Forelimb muscle (tissue), 1 donor: ENCODE measurements around the gene ZBTB8OS. TPM values are rescaled to one million over a fixed set of nuclear protein-coding genes. Genes with fewer than 3 reads are reported as not detected.
"Not testable (repeated sequence)": the region's sequence is repeated elsewhere in the genome, so short reads cannot be mapped to it uniquely, and the experiment has no call there.

Source experiments
- DNase-seq: peaks from one replicate; pipeline ENCODE4 v3.0.0-alpha.2; 2013; ENCODE audit warnings: low read depth
- polyA plus RNA-seq: library from polyadenylated mRNA; unstranded; fragments of 120-200 nt; gene quantifications from one replicate; pipeline ENCODE4 v1.2.1, GENCODE V29; 2013; ENCODE audit not compliant: insufficient read length

ZBTB8OS gene
- 25.2 TPM for polyA plus RNA-seq

DNA sequence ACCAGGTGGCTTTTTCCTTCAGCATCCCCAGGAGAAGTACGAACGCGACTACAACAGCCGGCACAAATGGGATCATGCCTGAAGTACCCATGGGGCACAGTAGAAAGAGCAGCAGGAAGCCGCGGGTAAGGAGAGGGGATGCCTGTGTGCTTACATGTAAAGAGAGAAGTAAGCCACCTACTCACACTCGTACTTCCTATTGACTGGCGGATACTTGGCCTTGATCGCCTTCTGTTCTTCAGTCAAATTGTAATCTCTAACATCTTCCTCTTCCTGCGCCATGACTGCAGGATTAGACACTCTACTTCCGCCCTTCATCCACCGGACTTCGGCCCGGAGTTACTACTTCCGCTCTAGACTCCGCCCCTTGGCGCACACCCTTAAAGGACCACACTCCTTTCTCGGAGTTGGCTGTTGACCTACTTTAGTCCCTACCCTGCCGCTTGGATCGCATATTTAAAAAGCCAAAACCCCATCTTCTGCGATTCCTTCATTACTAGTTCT is at the start of gene ZBTB8OS:
Gene ZBTB8OS, minus strand, starts transcription at position 303 of the 504 bp plus-strand sequence. Its CDS starts 21 bp downstream, at position 282.
- peak; percentile 92 for DNase-seq

DNA sequence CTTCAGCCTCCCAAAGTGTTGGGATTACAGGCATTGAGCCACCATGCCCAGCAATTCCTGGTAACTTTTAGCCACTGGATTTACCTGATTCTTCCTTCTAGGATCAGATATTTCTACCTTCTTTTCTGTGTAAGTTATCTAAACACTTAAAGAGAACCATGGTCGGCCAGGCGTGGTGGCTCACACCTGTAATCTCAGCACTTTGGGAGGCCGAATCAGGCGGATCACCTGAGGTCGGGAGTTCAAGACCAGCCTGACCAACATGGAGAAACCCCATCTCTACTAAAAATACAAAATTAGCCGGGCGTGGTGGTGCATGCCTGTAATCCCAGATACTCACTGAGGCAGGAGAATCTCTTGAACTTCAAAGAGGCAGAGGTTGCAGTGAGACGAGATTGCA is 46.6 kb upstream of the ZBTB8OS start:
- not testable (repeated sequence) for DNase-seq

DNA sequence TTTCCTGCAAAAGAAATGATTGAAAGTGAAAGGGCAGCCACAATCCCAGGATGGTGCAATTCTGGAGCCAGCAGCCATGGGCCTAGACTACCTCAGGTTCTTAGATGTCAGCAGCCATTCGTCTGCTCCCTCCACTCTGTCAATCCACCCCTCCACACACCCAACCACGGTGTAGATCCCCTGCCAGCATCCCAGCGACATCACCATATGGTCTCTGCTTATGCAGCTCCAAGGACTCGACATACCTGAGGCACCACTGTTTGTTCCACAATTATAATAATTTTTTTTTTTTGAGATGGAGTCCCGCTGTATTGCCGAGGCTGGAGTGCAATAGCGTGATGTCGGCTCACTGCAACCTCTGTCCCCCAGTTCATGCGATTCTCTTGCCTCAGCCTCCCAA is 45.7 kb upstream of the ZBTB8OS start:
- DNase-seq = no peak

DNA sequence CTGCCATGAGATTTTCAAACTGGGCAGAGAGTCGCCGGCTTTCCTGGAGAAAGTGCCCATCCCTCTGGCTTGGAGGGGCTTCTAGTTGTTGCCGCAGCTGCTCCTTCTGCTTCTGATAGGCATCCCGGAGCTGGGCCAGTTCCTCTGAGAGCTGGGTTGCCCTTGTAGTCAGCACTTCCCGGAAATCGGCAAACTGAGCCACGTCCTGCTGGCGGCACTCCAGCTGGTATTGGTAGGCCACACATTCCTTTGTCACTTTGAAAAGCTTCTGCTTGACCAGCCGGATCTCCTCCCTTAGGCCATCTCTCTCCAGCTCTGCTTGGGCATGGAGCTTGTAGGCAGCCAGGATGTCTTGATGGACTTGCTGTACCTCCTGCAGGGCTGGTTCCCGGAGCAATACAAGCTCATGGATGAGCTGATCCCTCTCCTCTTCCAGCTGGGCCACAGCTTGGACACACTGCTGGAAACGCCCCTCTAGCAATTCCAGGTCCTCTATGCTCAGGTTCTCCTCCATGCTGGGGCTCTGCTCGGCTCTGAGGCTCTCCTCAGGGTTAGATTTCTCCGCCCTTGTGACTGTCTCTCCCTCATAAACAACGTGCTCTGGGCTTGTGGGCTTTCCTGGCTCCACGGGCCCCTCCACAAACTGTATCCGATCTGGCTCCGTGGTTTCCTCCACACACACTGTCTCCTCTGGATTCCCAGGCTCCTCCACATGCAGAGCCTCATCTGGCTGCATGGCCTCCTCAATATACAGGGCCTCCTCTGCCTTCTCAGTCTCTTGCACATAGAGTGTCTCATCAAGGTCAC is 45.0 kb upstream of the ZBTB8OS start:
- no peak for DNase-seq

DNA sequence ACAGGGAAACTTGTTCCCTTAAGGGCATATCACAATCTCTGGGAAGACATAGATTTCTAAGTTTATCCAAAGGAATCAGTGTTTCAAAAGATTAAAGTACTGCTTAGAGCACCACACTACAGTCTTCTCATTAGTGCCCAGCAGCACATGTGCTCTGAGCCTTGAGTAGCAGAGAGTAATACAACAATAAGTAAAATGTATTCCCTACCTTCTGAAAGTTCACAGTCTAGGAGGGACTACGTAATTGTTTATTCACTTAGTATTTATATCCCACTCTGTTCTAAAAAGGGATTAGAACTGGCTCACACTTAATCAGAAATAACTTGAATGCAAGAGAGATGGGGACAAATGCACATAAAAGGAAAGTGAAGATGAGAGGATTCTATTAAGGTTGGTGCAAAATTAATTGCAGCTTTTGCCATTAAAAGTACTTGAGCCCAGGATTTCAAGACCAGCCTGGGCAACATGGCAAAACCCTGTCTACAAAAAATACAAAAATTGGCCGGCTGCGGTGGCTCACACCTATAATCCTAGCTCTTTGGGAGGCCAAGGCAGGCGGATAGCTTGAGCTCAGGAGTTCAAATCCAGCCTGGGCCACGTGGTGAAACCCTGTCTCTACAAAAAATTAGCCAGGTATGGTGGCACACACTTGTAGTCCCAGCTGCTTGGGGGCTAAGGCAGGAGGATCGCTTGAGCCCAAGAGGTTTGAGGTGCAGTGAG is 43.3 kb upstream of the ZBTB8OS start:
- DNase-seq = no peak

DNA sequence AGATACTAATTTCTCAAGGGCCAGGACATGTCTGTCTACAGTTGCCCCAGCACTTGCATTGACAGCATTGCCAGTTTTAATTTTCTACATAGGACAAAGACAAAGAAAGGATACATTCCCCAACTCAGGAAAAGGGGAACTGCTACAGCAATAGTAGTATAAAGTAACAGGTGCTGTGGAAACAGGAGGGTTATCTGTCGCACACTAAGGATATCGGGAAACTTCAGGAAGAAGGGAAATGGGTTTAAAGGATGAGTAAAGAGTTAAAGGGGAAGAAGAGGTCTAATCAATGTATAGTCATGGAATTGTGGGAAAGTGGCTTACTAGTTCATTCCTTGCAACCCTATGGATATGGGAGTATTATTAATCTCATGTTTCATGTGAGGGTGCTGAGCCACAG is 36.0 kb upstream of the ZBTB8OS start:
- DNase-seq = no peak

DNA sequence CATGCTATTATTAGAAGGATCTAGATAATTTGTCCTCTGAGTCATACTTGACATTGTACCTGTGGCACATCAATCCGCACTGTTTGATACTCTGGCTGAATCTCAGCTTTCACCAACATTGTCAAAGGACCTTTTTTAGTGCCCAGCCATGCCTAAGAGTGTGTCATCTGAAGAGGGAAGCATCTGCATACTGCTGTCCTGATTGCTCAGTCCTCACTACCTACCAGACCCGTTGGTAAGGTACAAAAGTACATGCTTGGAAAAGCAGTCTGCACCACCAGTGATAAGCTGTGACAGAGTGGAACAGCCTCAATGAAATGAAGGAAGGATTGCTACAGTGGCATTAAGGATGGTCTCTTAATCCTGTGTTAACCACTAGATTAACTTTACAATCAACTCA is 35.1 kb upstream of the ZBTB8OS start:
- DNase-seq = no peak

DNA sequence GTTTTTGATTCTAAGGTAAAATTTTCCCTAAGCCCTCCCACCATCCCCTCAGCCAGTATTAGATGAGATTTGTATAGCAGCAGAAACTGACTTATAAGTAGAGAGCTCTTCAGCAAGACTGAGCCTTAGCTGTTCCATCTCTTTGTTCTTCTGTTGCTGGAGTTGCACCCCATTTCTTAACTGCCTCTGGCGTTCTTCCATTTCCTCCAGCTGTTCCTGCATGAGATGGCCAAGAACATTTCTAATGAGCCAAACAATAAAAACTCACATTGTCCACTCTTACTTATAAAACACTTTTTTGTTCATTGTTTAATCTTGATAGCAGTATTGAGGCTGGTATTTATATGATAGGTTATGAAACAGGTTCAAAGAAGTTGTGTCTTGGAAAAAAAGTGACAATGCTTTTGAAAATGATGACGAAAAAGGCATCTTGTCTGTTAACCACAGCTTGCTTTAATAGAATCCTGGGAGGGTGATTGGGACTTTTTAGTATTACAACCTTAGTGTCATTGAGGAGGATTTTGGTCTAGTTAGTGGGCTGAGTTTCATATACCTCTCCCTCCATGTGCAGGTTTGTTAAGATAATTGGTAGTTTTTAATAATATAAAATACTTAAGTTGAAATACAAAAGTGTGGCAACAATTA is 33.9 kb upstream of the ZBTB8OS start:
- DNase-seq = peak; percentile 39

DNA sequence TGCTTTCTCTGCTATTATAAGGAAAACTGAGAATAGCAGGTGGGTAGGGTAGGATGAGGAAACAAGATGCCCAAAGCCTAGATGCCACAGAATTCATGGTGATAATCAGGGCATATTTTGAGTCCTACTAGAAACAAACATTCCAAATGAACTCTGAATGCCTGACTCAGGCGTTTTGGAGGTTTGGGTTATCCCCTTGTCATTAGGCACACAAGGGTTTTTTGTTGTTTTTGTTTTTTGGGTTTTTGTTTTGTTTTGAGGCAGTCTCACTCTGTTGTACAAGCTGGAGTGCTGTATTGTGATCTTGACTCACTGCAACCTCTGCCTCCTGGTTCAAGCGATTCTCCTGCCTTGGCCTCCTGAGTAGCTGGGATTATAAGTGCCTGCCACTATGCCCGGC is 33.0 kb upstream of the ZBTB8OS start:
- no peak for DNase-seq

DNA sequence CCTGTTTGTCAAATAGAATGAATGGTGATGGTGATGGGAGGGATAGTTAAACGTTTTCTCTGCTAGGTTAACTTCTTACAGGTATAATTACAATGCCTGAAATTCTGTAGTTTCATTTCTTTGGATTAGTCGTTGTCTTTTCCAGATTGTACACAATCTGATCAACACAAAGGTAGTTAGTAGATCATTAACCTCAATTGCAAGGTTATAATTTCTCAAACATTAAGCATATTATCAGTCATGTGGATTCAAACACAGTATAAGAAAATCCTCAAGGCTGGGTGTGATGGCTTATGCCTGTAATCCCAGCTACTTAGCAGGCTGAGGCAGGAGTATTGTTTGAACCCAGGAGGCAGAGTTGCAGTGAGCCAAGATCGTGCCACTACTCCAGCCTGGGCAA is 31.6 kb upstream of the ZBTB8OS start:
- no peak for DNase-seq

DNA sequence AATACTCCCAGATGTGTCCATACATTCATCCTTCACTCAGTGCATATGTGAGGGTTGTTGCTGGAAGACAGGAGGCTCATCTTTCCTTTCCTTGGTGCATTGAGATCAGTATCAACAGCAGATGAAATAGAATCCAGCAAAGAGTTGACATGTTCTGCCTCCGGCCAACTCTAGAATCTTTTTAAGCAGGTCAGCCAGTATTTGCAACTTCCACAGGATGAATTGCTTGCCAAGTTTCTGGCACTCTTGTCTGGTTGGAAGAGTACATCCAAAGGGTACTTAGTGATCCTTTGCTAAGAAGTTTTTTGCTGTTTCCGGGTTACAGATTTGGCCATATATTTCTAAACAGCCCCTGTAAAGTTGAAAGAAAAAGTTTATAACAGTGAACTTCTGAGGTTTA is 31.2 kb upstream of the ZBTB8OS start:
- no peak for DNase-seq

DNA sequence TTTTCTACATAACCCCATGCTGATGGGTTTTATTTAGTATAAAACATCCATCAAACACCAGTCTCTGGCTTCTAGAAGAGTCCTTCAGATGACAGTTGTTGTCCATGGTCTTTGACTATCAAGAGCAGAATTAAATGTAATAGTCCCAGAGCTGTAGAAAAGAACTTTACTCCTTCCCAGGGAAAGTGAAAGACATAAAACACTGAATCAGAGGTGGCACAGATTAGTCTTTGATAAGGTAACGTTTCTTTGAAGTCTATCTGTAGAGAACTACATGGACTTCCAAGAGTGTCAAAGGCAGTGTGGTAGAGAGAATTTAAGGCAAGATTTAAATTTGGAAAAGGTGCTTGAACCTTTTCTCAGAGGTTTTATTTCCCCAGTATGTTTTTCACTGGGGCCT is 30.3 kb upstream of the ZBTB8OS start:
- no peak for DNase-seq

DNA sequence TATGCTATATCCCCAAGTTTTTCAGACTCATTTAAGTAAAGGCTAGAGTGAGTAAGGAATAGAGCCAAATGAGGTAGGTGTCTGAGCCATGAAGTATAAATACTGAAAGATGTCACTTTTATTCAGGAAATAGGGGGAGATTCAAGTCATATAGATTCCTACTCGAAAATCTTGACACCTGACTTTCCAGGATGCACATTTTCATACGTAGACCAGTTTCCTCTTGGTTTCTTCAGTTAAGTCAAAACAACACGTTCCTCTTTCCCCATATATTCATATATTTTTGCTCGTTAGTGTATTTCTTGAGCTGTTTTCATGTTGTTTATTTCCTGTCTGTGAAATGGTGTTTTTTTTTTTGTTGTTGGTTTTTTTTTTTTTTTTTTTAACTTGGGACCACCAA is 29.6 kb upstream of the ZBTB8OS start:
- DNase-seq = not testable (repeated sequence)

DNA sequence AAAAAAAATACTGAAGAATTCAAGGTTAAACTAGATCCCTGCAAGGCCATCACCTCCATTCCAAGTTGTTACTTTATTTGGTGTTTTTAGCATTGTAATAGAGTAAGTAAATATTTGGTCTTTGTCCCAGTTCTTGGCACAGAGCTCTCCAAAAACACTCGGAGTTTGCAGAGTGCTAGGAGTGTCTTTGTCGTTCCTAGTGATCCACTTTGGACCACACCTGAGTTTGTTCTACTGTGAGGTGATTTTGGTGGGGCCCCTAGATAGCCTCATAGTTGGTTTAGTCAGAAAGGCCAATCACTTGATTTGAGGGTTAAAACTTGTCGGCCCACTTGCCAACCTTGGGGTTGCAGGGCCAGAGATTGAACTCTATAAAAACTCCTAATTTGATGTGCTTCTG is 26.6 kb upstream of the ZBTB8OS start:
- DNase-seq = no peak

DNA sequence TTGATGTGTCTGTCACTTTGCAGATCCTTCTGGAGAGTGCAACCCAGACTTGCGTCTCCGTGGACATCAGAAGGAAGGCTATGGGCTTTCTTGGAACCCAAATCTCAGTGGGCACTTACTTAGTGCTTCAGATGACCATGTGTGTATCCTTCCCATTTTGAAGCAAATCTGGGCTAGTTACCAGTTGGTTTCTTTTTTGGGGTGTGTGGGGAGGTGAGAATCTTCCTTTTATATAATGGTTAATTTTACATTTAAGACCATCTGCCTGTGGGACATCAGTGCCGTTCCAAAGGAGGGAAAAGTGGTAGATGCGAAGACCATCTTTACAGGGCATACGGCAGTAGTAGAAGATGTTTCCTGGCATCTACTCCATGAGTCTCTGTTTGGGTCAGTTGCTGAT is 18.4 kb upstream of the ZBTB8OS start:
- not testable (repeated sequence) for DNase-seq

DNA sequence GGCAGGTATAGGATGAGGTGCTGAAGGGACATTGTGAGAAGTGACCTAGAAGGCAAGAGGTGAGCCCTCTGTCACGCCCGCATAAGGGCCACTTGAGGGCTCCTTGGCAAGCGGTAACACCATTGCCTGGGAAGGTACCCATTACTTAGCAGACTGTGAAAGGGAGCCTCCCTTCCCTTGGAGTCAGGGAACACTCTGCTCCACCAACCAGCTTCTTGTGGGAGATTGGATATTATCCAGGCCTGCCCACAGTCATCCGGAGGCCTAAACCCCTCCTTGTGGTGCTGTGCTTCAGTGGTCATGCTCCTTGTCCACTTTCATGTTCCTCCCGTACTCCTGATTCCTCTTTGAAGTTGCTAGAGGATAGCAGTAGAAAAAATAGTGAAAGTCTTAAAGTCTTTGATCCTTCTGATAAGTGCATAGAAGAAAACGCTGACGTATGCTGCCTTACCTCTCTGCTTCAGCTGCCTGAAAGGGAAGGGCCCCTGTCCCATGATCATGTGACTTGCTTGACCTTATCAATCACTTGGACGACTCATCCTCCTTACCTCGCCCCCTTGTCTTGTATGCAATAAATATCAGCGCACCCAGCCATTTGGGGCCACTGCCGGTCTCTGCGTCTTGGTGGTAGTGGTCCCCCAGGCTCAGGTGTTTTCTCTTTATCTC is 16.7 kb upstream of the ZBTB8OS start:
- DNase-seq = no peak

DNA sequence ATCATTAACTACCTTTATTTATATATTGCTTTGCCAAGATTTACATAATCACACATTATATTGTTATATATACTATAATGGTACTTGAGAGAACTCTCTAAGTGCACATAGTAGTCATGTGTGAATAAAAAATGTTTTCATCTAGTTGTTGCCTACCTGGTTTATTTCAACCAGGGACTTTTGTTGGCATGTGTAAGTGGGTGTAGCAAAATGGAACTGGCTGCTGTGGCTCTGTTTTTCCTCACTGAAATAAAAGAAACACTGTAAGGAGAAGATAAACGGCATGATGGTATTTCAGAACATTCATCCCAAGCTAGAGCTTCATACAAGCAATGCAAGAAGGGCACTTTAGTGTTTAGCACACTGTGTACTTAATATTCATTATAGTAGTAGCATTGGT is 15.6 kb upstream of the ZBTB8OS start:
- no peak for DNase-seq

DNA sequence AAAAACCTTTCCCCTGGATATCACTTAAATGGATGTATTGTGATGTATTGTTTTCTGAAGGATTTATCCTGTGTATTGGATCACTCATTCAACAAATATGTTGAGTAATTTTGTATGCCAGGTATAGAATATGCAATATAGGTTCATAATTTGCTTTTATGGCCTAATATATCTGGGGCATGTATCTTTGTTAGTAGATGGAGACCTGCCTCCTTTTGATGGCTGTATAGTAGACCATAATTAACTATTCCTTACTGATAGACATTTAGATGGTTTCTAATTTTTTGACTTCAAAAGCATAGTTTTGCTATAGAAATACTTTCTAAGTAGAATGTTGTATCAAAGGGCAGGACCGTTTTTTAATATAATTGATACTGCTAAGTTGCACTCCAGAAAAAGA is 9.2 kb upstream of the ZBTB8OS start:
- DNase-seq = no peak

DNA sequence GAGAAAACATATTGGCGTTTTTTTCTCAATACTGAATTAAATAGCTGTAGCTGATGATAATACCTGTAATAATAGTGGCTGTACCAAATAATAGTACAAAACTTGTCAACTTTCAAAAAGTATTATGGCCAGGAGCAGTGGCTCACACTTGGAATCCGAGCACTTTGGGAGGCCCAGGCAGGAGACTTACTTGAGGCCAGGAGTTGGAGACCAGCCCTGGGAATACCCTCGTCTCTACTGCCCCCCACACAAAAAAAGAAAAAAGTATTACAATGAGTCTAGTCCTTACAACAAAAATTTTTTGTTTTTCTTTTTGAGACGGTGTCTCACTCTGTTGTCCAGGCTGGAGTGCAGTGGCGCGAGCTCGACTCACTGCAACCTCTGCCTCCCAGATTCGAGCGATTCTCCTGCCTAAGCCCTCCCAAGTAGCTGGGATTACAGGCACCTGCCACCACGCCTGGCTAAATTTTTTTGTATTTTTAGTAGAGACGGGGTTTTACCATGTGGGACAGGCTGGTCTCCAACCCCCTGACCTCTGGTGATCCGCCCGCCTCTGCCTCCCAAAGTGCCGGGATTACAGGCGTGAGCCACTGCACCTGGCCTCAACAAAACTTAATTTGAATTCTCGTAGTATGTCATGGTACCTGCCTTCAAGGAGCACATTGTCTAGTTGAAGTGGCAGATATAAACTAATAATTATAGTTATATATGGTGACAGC is 2.1 kb upstream of the ZBTB8OS start:
- DNase-seq = no peak

DNA sequence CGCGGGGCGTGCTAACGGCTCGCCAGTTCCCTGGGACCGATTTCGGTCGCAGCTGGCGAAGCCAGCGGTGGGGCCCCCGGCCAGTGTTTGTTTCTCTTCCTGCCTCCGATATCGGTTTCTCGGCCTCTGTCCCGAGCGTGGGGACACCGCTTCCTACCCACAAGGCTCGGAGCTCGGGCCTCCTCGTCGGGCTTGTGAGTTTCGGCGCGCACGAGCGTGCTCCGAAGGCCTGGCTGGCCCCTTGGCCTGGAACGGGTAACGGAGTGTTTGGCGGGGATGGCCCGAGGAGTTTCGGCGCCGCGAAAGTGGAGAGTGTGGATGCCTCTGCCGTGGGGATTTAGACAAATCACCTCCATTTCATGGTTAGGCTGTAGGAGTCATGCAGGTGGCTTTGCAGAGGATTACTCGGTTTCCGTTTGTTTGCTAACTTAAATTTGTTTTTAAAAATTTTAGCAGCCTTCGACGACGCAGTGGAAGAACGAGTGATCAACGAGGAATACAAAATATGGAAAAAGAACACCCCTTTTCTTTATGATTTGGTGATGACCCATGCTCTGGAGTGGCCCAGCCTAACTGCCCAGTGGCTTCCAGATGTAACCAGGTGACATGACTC is 1.2 kb upstream of the ZBTB8OS start:
- DNase-seq = peak; percentile 4
